Testis (tissue), 3 donors: ENCODE measurements around the gene MAN1C1. TPM values are rescaled to one million over a fixed set of nuclear protein-coding genes. Genes with fewer than 3 reads are reported as not detected.

Source experiments
- DNase-seq: peaks from one replicate; pipeline ENCODE4 v3.0.0-alpha.2; 2019
- H3K27ac ChIP-seq, 2 donors: fragments of 200-600 bp; sonication (generic); one replicate each; pipeline ENCODE4 v1.5.1; 2019
- H3K27me3 ChIP-seq: fragments of 200-600 bp; sonication (generic); one replicate; pipeline ENCODE4 v1.5.1; 2019
- H3K36me3 ChIP-seq: fragments of 200-600 bp; sonication (generic); one replicate; pipeline ENCODE4 v1.5.1; 2017; ENCODE audit warnings: low read depth; ENCODE audit errors: missing control alignments
- H3K4me1 ChIP-seq: fragments of 200-600 bp; sonication (generic); one replicate; pipeline ENCODE4 v1.5.1; 2019
- H3K4me3 ChIP-seq, 2 donors: fragments of 200-600 bp; sonication (generic); one replicate each; pipeline ENCODE4 v1.5.1; 2017 to 2019
- H3K9me3 ChIP-seq: fragments of 200-600 bp; sonication (generic); one replicate; pipeline ENCODE4 v1.5.1; 2017
- CTCF ChIP-seq, 3 experiments: fragments of 450-650 bp in 2 of 3; fragments of 200-600 bp in 1 of 3; sonication (generic) in 1 of 3; IDR thresholded peaks; one replicate each; pipeline ENCODE4 v1.5.1; 2016 to 2019; ENCODE audit warnings: antibody characterized with exemption in 3 of 3, mild to moderate bottlenecking in 2 of 3, moderate library complexity in 1 of 3
- POLR2A ChIP-seq: fragments of 450-650 bp; IDR thresholded peaks from one replicate; pipeline ENCODE4 v1.6.1; 2017; ENCODE audit warnings: antibody characterized with exemption, mild to moderate bottlenecking, moderate library complexity
- WGBS, 2 donors: methylation state at CpG; one replicate each; pipeline ENCODE4 v1.1.5; 2018; 5-methylcytosine and 5-hydroxymethylcytosine counted together
- intact Hi-C: fragments of 100-400 bp; cut with DNase I; formaldehyde crosslinking; loops from one replicate; pipeline ENCODE4 v1.15.1; 2023; ENCODE audit warnings: low total_unique reads
- polyA plus RNA-seq: library from polyadenylated mRNA; stranded (reverse); fragments of 350-450 nt; fragmentation: Illumina TruSeq; extraction: RNeasy Lipid Tissue Mini Kit (QIAGEN cat#74804); gene quantifications from one replicate; pipeline ENCODE4 v1.2.3, GENCODE V29; 2014; ENCODE audit warnings: low read depth, low replicate concordance; ENCODE audit not compliant: insufficient read depth
- total RNA-seq, 2 donors: library from RNA; depleted of rRNA; stranded (reverse); fragments of >200 nt; gene quantifications; one replicate each; pipeline ENCODE4 v1.2.3, GENCODE V29; 2016

Gene MAN1C1
- total and polyA plus RNA-seq, 3 donors from 2014 or later, result 12.8 to 21.1 (median 14.8) TPM

- H3K36me3 ChIP-seq, result no peaks in the 10 kb centered on the region
- H3K27ac ChIP-seq, result no peak overlapping the region
- H3K4me3 ChIP-seq, result no peak overlapping the region
- H3K9me3 ChIP-seq, result no peaks in the 10 kb centered on the region
- no peaks in the 10 kb centered on the region for H3K27me3 ChIP-seq
- TF ChIP-seq CTCF (IDR thresholded peaks at IDR 0.05), result no peak
- TF ChIP-seq POLR2A, result no peak
- H3K4me1 ChIP-seq, result peaks cover 24% of the 10 kb centered on the region
- no peak for DNase-seq
- intact Hi-C loops, result no loop called here
- 72% methylated on average over 14 of the region's 14 CpGs for WGBS, 2 donors
These were observed 154.1 kb downstream of the MAN1C1 start for GRCh38 chr1:25770541-25771220.

DNA sequence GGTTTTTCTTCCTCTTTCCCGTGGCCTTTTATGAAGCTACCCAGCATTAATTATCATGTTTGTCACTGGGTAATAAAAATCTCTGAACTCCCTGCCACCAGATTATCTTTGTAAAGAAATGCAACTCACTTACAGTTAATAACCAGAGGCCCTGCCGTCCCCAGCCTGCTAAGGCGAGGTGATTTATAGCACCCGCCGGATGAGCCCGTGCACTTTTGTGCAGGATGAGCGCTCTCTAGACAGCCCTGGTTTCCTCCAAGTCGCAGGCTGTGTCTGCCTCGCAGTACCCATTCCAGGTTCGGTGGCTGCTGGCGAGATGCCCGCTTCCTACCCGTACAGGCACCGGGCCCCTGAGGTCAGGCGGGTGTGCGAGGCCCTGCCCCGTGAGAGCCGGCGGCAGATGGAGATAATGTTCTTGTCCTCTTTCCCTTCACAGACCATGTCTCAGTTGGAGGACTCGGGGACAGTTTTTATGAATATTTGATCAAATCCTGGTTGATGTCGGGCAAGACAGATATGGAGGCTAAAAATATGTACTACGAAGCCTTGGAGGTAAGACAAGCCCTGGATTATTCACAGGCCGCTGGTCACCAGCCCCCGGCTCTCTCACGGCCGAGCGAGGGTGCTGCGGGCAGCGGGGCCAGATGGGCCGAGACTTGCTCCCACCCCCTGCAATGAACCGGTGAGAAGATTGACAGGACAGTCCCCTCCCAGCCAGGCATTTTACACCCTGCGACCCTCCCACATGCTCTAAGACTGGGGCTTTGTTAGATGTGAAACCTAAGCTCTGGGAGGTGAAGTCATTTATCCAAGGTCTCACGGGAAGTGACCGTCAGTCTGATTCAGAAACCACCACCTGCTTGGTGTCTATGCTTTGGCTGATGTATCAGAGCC, 154.9 kb downstream of the MAN1C1 start:
- H3K9me3 ChIP-seq, result no peaks in the 10 kb centered on the region
- DNase-seq, result peak; percentile 28
- no peak overlapping the region for H3K4me3 ChIP-seq
- H3K27ac ChIP-seq, result no peak overlapping the region
- intact Hi-C loops, result no loop called here
- H3K27me3 ChIP-seq, result no peaks in the 10 kb centered on the region
- no peaks in the 10 kb centered on the region for H3K36me3 ChIP-seq
- WGBS, 2 donors, result 52 to 61% methylated on average over 28 to 34 of the region's 34 CpGs
- TF ChIP-seq CTCF (IDR thresholded peaks at IDR 0.05), result no peak
- TF ChIP-seq POLR2A, result no peak
- peaks cover 20% of the 10 kb centered on the region for H3K4me1 ChIP-seq

- 94 to 96% methylated on average over 5 of the region's 5 CpGs for WGBS, 2 donors
- Histone ChIP-seq H3K36me3 (no peaks in the 10 kb centered on the region), H3K27ac (no peak overlapping the region), H3K4me3 (no peak overlapping the region), H3K4me1 (peaks cover 17% of the 10 kb centered on the region), H3K9me3 (no peaks in the 10 kb centered on the region), H3K27me3 (no peaks in the 10 kb centered on the region)
- intact Hi-C loops, result no loop called here
- DNase-seq, result no peak
- TF ChIP-seq CTCF (IDR thresholded peaks at IDR 0.05) (no peak), POLR2A (no peak)
These were observed 155.6 kb downstream of the MAN1C1 start for GRCh38 chr1:25772164-25772563.

GRCh38 chr1:25772692-25773245, 156.2 kb downstream of the MAN1C1 start:
- Histone ChIP-seq H3K4me3 (no peak overlapping the region), H3K9me3 (no peaks in the 10 kb centered on the region), H3K27me3 (no peaks in the 10 kb centered on the region), H3K4me1 (peaks cover 17% of the 10 kb centered on the region), H3K36me3 (no peaks in the 10 kb centered on the region), H3K27ac (no peak overlapping the region)
- WGBS, 2 donors, result 91 to 92% methylated on average over 5 of the region's 5 CpGs
- intact Hi-C loops, result no loop called here
- TF ChIP-seq POLR2A, result no peak
- no peak for TF ChIP-seq CTCF (IDR thresholded peaks at IDR 0.05)
- DNase-seq, result no peak
